Lower lobe of right lung (tissue), 2 donors: ENCODE measurements around the gene FOXI3. TPM values are rescaled to one million over a fixed set of nuclear protein-coding genes. Genes with fewer than 3 reads are reported as not detected.

ENCODE experiments used
- ATAC-seq, 2 donors: fragments of 200-7000 bp; cut with Tn5 transposase; one replicate each; pipeline ENCODE4 v1.9.1; 2020 to 2022; ENCODE audit warnings: mild to moderate bottlenecking in 2 of 2, moderate library complexity in 2 of 2
- DNase-seq: peaks from one replicate; pipeline ENCODE4 v3.0.0-alpha.2; 2020
- H3K27ac ChIP-seq: fragments of 200-600 bp; one replicate; pipeline ENCODE4 v1.8.0; 2022
- H3K27me3 ChIP-seq: fragments of 200-600 bp; one replicate; pipeline ENCODE4 v1.8.0; 2022; ENCODE audit warnings: low read depth
- H3K36me3 ChIP-seq: fragments of 200-600 bp; one replicate; pipeline ENCODE4 v1.8.0; 2022; ENCODE audit warnings: mild to moderate bottlenecking
- H3K4me1 ChIP-seq: fragments of 200-600 bp; one replicate; pipeline ENCODE4 v1.8.0; 2022
- H3K4me3 ChIP-seq: fragments of 200-600 bp; one replicate; pipeline ENCODE4 v1.8.0; 2022; ENCODE audit warnings: mild to moderate bottlenecking
- H3K9me3 ChIP-seq: fragments of 200-600 bp; one replicate; pipeline ENCODE4 v1.8.0; 2022
- CTCF ChIP-seq: fragments of 200-600 bp; IDR thresholded peaks from one replicate; pipeline ENCODE4 v1.8.0; 2022; ENCODE audit warnings: antibody characterized with exemption, mild to moderate bottlenecking
- intact Hi-C: fragments of 100-400 bp; cut with DNase I; formaldehyde crosslinking; loops from one replicate; pipeline ENCODE4 v1.11.0; 2022
- total RNA-seq: library from RNA; stranded (reverse); fragmentation: NEBNext Ultra II Directional; extraction: Animal tissue kit (Norgen Biotek cat#: 25700); gene quantifications from one replicate; pipeline ENCODE4 v1.2.1, GENCODE V29; 2021
- donor health status: DM: no; HTN: yes; CAD: no; lungs with severe emphysema.

FOXI3 gene
- total RNA-seq, 1 donor from 2014 or later: not detected

DNA sequence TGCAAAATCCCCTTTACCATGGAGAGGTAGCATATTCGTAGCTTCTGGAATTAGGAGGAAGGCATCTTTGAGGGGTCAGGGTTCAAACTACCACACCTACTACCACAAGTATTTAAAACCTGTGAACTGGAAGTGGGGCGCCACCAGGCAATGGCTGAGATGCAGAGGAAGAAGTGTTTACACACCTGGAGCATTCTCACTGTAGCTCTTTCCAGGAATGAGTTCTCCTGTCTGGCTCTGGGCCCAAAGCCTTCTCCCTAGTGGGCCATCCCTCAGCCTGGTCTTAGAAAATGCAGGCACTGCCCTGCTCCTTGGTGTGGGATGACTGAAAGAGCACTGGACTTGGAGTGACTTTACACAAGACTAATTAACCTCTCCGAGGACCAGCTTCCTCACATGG, 30.7 kb upstream of the FOXI3 start:
- intact Hi-C loops: no loop called here
- H3K27me3 ChIP-seq: no peaks in the 10 kb centered on the region
- H3K36me3 ChIP-seq: no peaks in the 10 kb centered on the region
- no peaks in the 10 kb centered on the region for H3K4me1 ChIP-seq
- H3K9me3 ChIP-seq: no peaks in the 10 kb centered on the region
- DNase-seq (no peak), ATAC-seq (peak; percentile 65 to 74)
- no peak overlapping the region for H3K27ac ChIP-seq
- no peak overlapping the region for H3K4me3 ChIP-seq
- TF ChIP-seq CTCF: no peak

GRCh38 chr2:88481691-88482336, 29.3 kb upstream of the FOXI3 start:
- H3K27ac ChIP-seq: no peak overlapping the region
- DNase-seq: no peak
- H3K27me3 ChIP-seq: no peaks in the 10 kb centered on the region
- H3K36me3 ChIP-seq: no peaks in the 10 kb centered on the region
- no peaks in the 10 kb centered on the region for H3K9me3 ChIP-seq
- intact Hi-C loops: no loop called here
- no peak for TF ChIP-seq CTCF
- ATAC-seq: peak; percentile 64 to 65
- H3K4me1 ChIP-seq: no peaks in the 10 kb centered on the region
- H3K4me3 ChIP-seq: no peak overlapping the region

GRCh38 chr2:88472811-88473210, 20.3 kb upstream of the FOXI3 start:
- DNase-seq (no peak), ATAC-seq (no peak)
- peaks cover 3% of the 10 kb centered on the region for H3K4me1 ChIP-seq
- intact Hi-C loops: no loop called here
- H3K4me3 ChIP-seq: no peak overlapping the region
- TF ChIP-seq CTCF: no peak
- no peak overlapping the region for H3K27ac ChIP-seq
- no peaks in the 10 kb centered on the region for H3K9me3 ChIP-seq
- peaks cover 4% of the 10 kb centered on the region for H3K27me3 ChIP-seq
- no peaks in the 10 kb centered on the region for H3K36me3 ChIP-seq

- H3K4me1 ChIP-seq: peaks cover 3% of the 10 kb centered on the region
- peaks cover 4% of the 10 kb centered on the region for H3K27me3 ChIP-seq
- no peak overlapping the region for H3K4me3 ChIP-seq
- no peaks in the 10 kb centered on the region for H3K9me3 ChIP-seq
- no peak overlapping the region for H3K27ac ChIP-seq
- no peaks in the 10 kb centered on the region for H3K36me3 ChIP-seq
- DNase-seq: no peak
- ATAC-seq: peak; percentile 85 to 93
- intact Hi-C loops: no loop called here
- TF ChIP-seq CTCF: no peak
Measured at GRCh38 chr2:88471083-88471942, 18.8 kb upstream of the FOXI3 start.

- ATAC-seq: peak in 1 of 2 donors; percentile 13
- H3K9me3 ChIP-seq: no peaks in the 10 kb centered on the region
- peaks cover 3% of the 10 kb centered on the region for H3K4me1 ChIP-seq
- no peak for DNase-seq
- no peaks in the 10 kb centered on the region for H3K36me3 ChIP-seq
- intact Hi-C loops: no loop called here
- no peak for TF ChIP-seq CTCF
- no peak overlapping the region for H3K4me3 ChIP-seq
- no peak overlapping the region for H3K27ac ChIP-seq
- peaks cover 4% of the 10 kb centered on the region for H3K27me3 ChIP-seq
Measured at GRCh38 chr2:88469202-88470114, 17.0 kb upstream of the FOXI3 start.
